22Rv1 (cell line): Measurements from ENCODE around the gene NOX5.

Experiments used
- CTCF ChIP-seq: fragments of 450-650 bp; IDR thresholded peaks from 2 replicates; pipeline ENCODE4 v1.5.1; 2017; ENCODE audit warnings: mild to moderate bottlenecking
- ZFX ChIP-seq: fragments of 450-650 bp; IDR thresholded peaks from 2 replicates; pipeline ENCODE4 v1.6.1; 2017; ENCODE audit warnings: antibody characterized with exemption, borderline replicate concordance

DNA sequence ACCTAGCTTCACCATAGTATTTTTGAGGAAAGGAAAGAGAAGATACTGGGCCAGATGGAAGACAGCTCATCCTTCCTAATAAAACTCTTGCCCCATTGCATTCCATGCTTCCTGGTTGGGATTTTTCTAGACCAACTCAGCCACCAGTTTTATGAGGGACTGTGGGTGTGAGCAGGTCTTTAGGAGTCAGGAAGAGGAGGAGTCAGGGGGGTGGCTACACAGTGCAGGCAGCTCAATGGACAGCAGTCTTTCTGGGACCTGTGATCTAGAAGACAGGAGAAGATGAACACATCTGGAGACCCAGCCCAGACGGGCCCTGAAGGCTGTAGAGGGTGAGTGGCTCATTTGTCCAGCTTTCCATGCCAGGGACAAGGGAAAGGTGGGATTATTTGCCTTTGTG, at the start of gene NOX5:
- TF ChIP-seq CTCF (no peak), ZFX (no peak)
